ENCODE results near the gene UGT1A3.

GRCh38 chr2:233801357-233802131 is 72.7 kb downstream of the UGT1A3 start:
- no peak for TF ChIP-seq EZH2 (IDR thresholded peaks at IDR 0.05; ENCODE audit: borderline replicate concordance, low read depth, low read length, severe bottlenecking)
- no peak for TF ChIP-seq CTCF (IDR thresholded peaks at IDR 0.05; ENCODE audit: borderline replicate concordance, extremely low read depth, low read length, poor library complexity, severe bottlenecking)

All from DND-41 (cell line).